HEK293 (cell line): ENCODE results near the gene GRM4.

Source experiments
- FEZF1 ChIP-seq: fragments of 450-650 bp; formaldehyde crosslinking; IDR thresholded peaks from 2 replicates; pipeline ENCODE4 v1.5.1; 2016; ENCODE audit warnings: missing biosample characterization, missing genetic modification characterization
- GFI1B ChIP-seq: fragments of 450-650 bp; formaldehyde crosslinking; IDR thresholded peaks from 2 replicates; pipeline ENCODE4 v1.5.1; 2016; ENCODE audit warnings: missing biosample characterization, missing genetic modification characterization
- INSM2 ChIP-seq: fragments of 450-650 bp; formaldehyde crosslinking; IDR thresholded peaks from 2 replicates; pipeline ENCODE4 v1.5.1; 2016; ENCODE audit warnings: missing biosample characterization, missing genetic modification characterization
- KLF10 ChIP-seq: fragments of 450-650 bp; IDR thresholded peaks from 2 replicates; pipeline ENCODE4 v1.5.1; 2018; ENCODE audit warnings: missing biosample characterization, mild to moderate bottlenecking, missing genetic modification characterization
- PRDM1 ChIP-seq: fragments of 450-650 bp; formaldehyde crosslinking; IDR thresholded peaks from 2 replicates; pipeline ENCODE4; 2016; ENCODE audit warnings: missing biosample characterization, missing genetic modification characterization
- REPIN1 ChIP-seq: fragments of 450-650 bp; formaldehyde crosslinking; IDR thresholded peaks from 2 replicates; pipeline ENCODE4 v1.5.1; 2017; ENCODE audit warnings: missing biosample characterization, missing genetic modification characterization, low read depth
- SCRT2 ChIP-seq: fragments of 450-650 bp; formaldehyde crosslinking; IDR thresholded peaks from 2 replicates; pipeline ENCODE4 v1.5.1; 2016; ENCODE audit warnings: missing biosample characterization, missing genetic modification characterization
- SETDB1 ChIP-seq: IDR thresholded peaks from one replicate; pipeline ENCODE4 v1.6.1; 2017; ENCODE audit warnings: mild to moderate bottlenecking, low read length, moderate library complexity, mixed read lengths; ENCODE audit not compliant: insufficient read length
- SP2 ChIP-seq: fragments of 450-650 bp; formaldehyde crosslinking; IDR thresholded peaks from 2 replicates; pipeline ENCODE4 v1.5.1; 2016; ENCODE audit warnings: missing biosample characterization, missing genetic modification characterization
- SP7 ChIP-seq: fragments of 450-650 bp; formaldehyde crosslinking; IDR thresholded peaks from 2 replicates; pipeline ENCODE4 v1.5.1; 2016; ENCODE audit warnings: missing biosample characterization, missing genetic modification characterization
- ZBTB11 ChIP-seq: fragments of 450-650 bp; formaldehyde crosslinking; conservative IDR thresholded peaks from 2 replicates; pipeline ENCODE4 v1.5.1; 2016; ENCODE audit warnings: low read depth, missing biosample characterization, missing genetic modification characterization
- ZBTB17 ChIP-seq: fragments of 450-650 bp; formaldehyde crosslinking; IDR thresholded peaks from 2 replicates; pipeline ENCODE4 v1.5.1; 2016; ENCODE audit warnings: missing biosample characterization, missing genetic modification characterization
- ZNF114 ChIP-seq: fragments of 450-650 bp; formaldehyde crosslinking; IDR thresholded peaks from 2 replicates; pipeline ENCODE4 v1.5.0; 2017; ENCODE audit warnings: missing biosample characterization, missing genetic modification characterization
- ZNF324 ChIP-seq: fragments of 450-650 bp; formaldehyde crosslinking; IDR thresholded peaks from 2 replicates; pipeline ENCODE4 v1.5.1; 2016; ENCODE audit warnings: missing biosample characterization, missing genetic modification characterization
- ZNF394 ChIP-seq: fragments of 450-650 bp; formaldehyde crosslinking; IDR thresholded peaks from 2 replicates; pipeline ENCODE4 v1.5.1; 2016; ENCODE audit warnings: missing biosample characterization, missing genetic modification characterization, mild to moderate bottlenecking, moderate library complexity, borderline replicate concordance
- ZNF473 ChIP-seq: fragments of 450-650 bp; formaldehyde crosslinking; IDR thresholded peaks from 2 replicates; pipeline ENCODE4 v1.5.1; 2017; ENCODE audit warnings: missing biosample characterization, missing genetic modification characterization
- ZNF501 ChIP-seq: fragments of 450-650 bp; formaldehyde crosslinking; IDR thresholded peaks from 2 replicates; pipeline ENCODE4 v1.5.1; 2016; ENCODE audit warnings: missing biosample characterization, missing genetic modification characterization
- ZNF510 ChIP-seq: fragments of 450-650 bp; formaldehyde crosslinking; IDR thresholded peaks from 2 replicates; pipeline ENCODE4 v1.5.1; 2018; ENCODE audit warnings: mild to moderate bottlenecking, missing genetic modification characterization, missing biosample characterization; ENCODE audit not compliant: insufficient replicate concordance
- ZNF529 ChIP-seq: fragments of 450-650 bp; formaldehyde crosslinking; IDR thresholded peaks from 2 replicates; pipeline ENCODE4 v1.5.1; 2017; ENCODE audit warnings: missing genetic modification characterization, missing biosample characterization; ENCODE audit not compliant: insufficient replicate concordance
- ZNF549 ChIP-seq: fragments of 450-650 bp; IDR thresholded peaks from 2 replicates; pipeline ENCODE4 v1.5.1; 2018; ENCODE audit warnings: missing biosample characterization, missing genetic modification characterization, mild to moderate bottlenecking, inconsistent platforms, moderate library complexity
- ZNF585B ChIP-seq: fragments of 450-650 bp; formaldehyde crosslinking; IDR thresholded peaks from 2 replicates; pipeline ENCODE4 v1.5.1; 2016; ENCODE audit warnings: missing biosample characterization, missing genetic modification characterization
- ZNF621 ChIP-seq: fragments of 450-650 bp; formaldehyde crosslinking; IDR thresholded peaks from 2 replicates; pipeline ENCODE4 v1.5.1; 2017; ENCODE audit warnings: missing biosample characterization, missing genetic modification characterization
- ZNF626 ChIP-seq: fragments of 450-650 bp; sonication (Bioruptor Pico); formaldehyde crosslinking; IDR thresholded peaks from 2 replicates; pipeline ENCODE4 v1.5.1; 2018; ENCODE audit warnings: missing biosample characterization, missing genetic modification characterization, inconsistent platforms
- ZNF629 ChIP-seq: fragments of 450-650 bp; formaldehyde crosslinking; IDR thresholded peaks from 2 replicates; pipeline ENCODE4 v1.5.1; 2017; ENCODE audit warnings: missing biosample characterization, missing genetic modification characterization
- ZNF658 ChIP-seq: fragments of 450-650 bp; formaldehyde crosslinking; IDR thresholded peaks from 2 replicates; pipeline ENCODE4; 2016; ENCODE audit warnings: missing biosample characterization, missing genetic modification characterization
- ZNF670 ChIP-seq: fragments of 450-650 bp; formaldehyde crosslinking; IDR thresholded peaks from 2 replicates; pipeline ENCODE4 v1.5.1; 2016; ENCODE audit warnings: missing biosample characterization, missing genetic modification characterization, low read depth
- ZNF677 ChIP-seq: fragments of 450-650 bp; IDR thresholded peaks from 2 replicates; pipeline ENCODE4 v1.5.0; 2018; ENCODE audit warnings: missing biosample characterization, mild to moderate bottlenecking, missing genetic modification characterization, moderate library complexity
- ZNF792 ChIP-seq: fragments of 450-650 bp; formaldehyde crosslinking; IDR thresholded peaks from 2 replicates; pipeline ENCODE4 v1.5.1; 2016; ENCODE audit warnings: missing biosample characterization, missing genetic modification characterization
- ZNF843 ChIP-seq: fragments of 450-650 bp; formaldehyde crosslinking; IDR thresholded peaks from 2 replicates; pipeline ENCODE4 v1.5.1; 2016; ENCODE audit warnings: missing biosample characterization, missing genetic modification characterization
- ZSCAN4 ChIP-seq: fragments of 450-650 bp; formaldehyde crosslinking; IDR thresholded peaks from 2 replicates; pipeline ENCODE4 v1.5.1; 2017; ENCODE audit warnings: missing biosample characterization, missing genetic modification characterization
- TF ChIP-seq, protein P1 (sequence below): fragments of 450-650 bp; formaldehyde crosslinking; IDR thresholded peaks from 2 replicates; pipeline ENCODE4 v1.5.1; 2017; ENCODE audit warnings: missing biosample characterization, missing genetic modification characterization
- TF ChIP-seq, protein P2 (sequence below): fragments of 450-650 bp; formaldehyde crosslinking; IDR thresholded peaks from 2 replicates; pipeline ENCODE4 v1.5.1; 2016; ENCODE audit warnings: missing biosample characterization, missing genetic modification characterization

GRM4 gene

GRCh38 chr6:34154668-34155447, 9.0 kb upstream of the GRM4 start (continued):
- TF ChIP-seq ZBTB11 (tag by site-specific recombination): no peak
- no peak for TF ChIP-seq ZNF629 (tag by site-specific recombination)
- TF ChIP-seq ZNF621: no peak
- 0 out of 2 replicates have a peak, but pooled peaks have one; percentile 42 for TF ChIP-seq SP7 (tag by site-specific recombination)
- TF ChIP-seq ZNF473 (tag by site-specific recombination): no peak
- no peak for TF ChIP-seq ZNF324 (tag by site-specific recombination)
- no peak for TF ChIP-seq FEZF1 (tag by site-specific recombination)
- TF ChIP-seq, protein P1, sequence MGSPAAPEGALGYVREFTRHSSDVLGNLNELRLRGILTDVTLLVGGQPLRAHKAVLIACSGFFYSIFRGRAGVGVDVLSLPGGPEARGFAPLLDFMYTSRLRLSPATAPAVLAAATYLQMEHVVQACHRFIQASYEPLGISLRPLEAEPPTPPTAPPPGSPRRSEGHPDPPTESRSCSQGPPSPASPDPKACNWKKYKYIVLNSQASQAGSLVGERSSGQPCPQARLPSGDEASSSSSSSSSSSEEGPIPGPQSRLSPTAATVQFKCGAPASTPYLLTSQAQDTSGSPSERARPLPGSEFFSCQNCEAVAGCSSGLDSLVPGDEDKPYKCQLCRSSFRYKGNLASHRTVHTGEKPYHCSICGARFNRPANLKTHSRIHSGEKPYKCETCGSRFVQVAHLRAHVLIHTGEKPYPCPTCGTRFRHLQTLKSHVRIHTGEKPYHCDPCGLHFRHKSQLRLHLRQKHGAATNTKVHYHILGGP (tag by site-specific recombination): no peak
- TF ChIP-seq ZNF549 (tag by site-specific recombination): no peak
- no peak for TF ChIP-seq SCRT2 (tag by site-specific recombination)
- TF ChIP-seq ZNF585B (tag by site-specific recombination): no peak
- no peak for TF ChIP-seq REPIN1
- 0 out of 2 replicates have a peak, but pooled peaks have one; percentile 3 for TF ChIP-seq SP2 (tag by site-specific recombination)
- TF ChIP-seq ZBTB17: peak; percentile 86
- no peak for TF ChIP-seq GFI1B (tag by site-specific recombination)
- TF ChIP-seq ZNF792 (tag by site-specific recombination): no peak
- TF ChIP-seq PRDM1 (tag by site-specific recombination): no peak
- TF ChIP-seq SETDB1: no peak
- no peak for TF ChIP-seq ZNF670 (tag by site-specific recombination)
- no peak for TF ChIP-seq ZNF658 (tag by site-specific recombination)
- no peak for TF ChIP-seq ZNF394 (tag by site-specific recombination)
- peak; percentile 82 for TF ChIP-seq ZSCAN4 (tag by site-specific recombination)
- TF ChIP-seq ZNF677 (tag by site-specific recombination): no peak
- no peak for TF ChIP-seq ZNF843 (tag by site-specific recombination)
- no peak for TF ChIP-seq ZNF114 (tag by site-specific recombination)
- no peak for TF ChIP-seq KLF10 (tag by site-specific recombination)
- no peak for TF ChIP-seq ZNF626 (tag by site-specific recombination)
- TF ChIP-seq ZNF501 (tag by site-specific recombination): no peak
- no peak for TF ChIP-seq INSM2 (tag by site-specific recombination)
- no peak for TF ChIP-seq ZNF510 (tag by site-specific recombination)
- TF ChIP-seq, protein P2, sequence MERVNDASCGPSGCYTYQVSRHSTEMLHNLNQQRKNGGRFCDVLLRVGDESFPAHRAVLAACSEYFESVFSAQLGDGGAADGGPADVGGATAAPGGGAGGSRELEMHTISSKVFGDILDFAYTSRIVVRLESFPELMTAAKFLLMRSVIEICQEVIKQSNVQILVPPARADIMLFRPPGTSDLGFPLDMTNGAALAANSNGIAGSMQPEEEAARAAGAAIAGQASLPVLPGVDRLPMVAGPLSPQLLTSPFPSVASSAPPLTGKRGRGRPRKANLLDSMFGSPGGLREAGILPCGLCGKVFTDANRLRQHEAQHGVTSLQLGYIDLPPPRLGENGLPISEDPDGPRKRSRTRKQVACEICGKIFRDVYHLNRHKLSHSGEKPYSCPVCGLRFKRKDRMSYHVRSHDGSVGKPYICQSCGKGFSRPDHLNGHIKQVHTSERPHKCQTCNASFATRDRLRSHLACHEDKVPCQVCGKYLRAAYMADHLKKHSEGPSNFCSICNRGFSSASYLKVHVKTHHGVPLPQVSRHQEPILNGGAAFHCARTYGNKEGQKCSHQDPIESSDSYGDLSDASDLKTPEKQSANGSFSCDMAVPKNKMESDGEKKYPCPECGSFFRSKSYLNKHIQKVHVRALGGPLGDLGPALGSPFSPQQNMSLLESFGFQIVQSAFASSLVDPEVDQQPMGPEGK: peak; percentile 65; the same call in 1 of the 2 replicates
- TF ChIP-seq ZNF529 (tag by site-specific recombination): no peak
